HuH-7 (cell line): ENCODE data around the gene COL23A1.

Source experiments
- DNase-seq: peaks from one replicate; pipeline ENCODE4 v3.0.0; 2011; ENCODE audit warnings: low spot score

Gene COL23A1

DNA sequence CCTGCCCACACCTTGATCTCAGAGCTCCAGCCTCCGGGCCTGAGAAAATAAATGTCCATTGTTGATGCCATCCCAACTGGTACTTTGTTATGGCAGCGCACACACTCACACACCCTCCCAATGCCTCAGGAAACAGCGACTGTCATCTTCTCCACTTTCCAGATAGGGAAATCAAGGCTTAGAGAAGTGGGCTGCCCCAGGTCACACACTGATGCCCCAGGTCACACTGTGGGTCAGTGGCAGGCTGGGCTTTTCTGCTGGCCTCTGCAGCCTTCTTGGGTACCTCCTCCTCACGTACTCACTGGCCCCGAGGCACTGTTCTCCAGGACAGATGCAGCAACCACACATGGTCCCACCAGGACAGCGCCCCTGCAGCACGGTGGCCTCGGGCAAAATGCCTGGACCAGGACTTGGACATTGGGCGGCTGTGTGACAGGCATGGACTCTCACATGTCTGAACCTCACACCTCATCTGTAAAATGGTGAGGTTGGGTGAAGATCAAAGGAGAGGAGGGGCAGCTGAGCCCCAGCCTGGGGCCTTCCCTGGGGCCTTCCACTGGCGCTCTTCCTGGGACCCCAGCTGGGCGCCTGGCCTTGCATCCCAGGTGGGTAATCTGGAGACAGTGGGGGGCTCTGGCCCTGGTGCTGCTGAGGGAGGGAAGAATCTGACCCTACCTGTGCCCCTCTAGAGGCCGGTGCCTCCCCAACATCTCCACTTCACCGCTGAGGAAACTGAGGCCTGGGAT lies 156.0 kb downstream of the COL23A1 start:
- no peak for DNase-seq

DNA sequence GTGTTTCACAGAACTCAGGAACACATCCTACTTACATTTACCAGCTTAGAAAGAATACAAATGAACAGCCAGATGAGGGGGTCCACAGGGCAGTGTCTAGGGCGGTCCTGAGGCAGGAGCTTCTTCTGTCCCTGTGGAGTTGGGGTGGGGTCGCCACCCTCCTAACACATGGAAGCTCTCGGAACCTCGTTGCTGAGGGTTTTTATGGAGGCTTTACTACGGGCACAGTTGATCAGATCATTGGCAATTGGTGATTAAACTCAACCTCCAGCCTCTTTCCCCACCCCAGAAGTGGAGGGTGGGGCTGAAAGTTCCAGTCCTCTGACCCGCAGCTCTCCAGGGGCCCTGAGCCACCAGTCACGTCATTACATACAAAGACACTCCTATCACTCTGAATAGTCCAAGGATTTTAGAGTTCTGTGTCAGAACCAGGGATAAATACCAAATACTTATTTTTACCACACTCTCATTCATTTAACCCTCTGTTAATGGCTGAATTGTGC lies 156.9 kb downstream of the COL23A1 start:
- no peak for DNase-seq

DNA sequence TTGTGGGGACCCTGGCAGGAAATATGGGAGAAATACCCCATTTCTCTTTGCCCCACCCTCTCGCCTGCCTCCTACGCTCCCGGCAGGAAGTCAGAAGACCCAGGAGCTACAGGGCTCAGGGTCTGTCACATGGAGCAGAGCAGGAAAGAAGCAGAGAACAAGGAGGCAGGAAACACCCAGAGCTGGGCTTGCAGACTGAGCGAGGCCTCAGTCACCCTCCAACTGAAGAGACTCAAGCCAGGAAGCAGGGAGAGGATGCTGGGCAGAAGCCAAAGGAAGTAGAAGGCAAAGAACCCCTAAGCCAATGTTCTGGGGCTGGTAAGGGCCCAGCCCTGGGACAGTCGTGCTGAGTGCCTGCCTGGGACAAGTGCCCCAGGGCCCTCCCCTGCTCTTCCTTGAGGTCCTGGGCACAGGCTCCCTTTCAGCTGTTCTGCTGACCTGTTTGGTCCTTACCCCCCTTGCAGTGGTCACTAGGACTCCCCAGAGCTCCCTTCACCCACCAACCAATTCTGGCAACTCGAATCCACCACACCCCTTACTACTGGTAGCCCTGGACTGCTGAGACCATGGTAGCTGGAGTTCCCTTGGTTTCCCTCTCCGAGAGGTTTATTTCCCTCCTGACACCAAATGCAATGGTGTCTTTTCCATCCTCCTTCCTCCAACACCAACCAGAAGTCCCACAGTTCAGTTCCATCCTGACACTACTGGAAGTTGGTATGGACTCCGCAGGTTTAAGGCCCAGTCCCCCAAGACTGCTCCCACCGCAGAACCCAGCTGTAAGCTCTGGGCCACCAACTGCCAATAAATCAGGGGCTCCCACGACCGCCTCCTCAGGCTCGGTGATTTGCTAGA lies 157.5 kb downstream of the COL23A1 start:
- DNase-seq, result no peak

DNA sequence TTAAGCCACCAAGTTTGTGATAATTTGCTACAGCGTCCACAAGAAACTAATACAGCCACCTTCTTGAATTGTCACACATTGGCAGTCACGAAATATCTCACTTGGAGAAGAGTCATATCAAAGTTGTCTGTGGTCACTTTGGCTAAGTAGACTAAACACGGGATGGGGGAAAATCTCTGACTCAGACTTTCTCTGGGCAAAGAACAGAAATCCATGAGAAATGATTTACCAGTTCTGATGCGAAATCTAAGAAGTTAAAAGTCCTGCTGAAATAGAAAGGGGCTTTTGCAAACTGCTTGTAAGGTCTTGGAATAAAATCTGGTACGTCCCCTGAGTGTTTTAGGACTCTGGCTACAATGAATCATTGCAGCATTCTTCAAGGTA lies 158.4 kb downstream of the COL23A1 start:
- no peak for DNase-seq

DNA sequence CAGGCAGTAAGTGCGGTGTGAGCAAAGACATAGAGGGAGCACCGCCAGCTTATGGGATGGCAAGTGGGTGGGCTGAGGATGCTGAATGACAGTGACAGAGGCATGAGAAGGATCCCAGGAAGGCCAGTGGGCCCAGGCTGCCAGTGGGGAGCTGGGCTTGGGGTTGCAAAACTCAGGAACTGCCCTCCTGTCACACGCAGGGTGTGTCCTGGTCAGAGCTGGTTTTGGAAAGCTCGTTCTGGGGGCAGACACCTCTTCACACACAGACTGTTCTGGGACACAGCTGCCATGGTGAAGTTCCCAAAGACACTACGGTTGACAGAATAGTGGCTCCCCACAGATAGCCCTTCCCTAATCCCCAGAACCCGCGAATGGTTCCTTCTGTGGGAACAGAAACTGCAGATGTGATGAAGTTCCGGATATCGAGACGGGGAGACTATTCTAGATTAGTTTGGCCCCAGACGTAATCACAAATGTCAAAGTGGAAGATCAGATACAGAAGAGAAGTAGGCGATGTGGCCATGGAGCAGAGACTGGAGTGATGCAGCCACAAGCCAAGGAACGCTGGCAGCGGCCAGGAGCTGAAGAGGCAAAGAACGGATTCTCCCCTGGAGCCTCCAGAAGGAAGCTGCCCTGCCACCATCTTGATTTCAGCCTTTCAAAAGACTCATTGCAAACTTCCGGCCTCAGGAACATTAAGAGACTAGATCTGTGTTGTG lies 159.0 kb downstream of the COL23A1 start:
- no peak for DNase-seq

DNA sequence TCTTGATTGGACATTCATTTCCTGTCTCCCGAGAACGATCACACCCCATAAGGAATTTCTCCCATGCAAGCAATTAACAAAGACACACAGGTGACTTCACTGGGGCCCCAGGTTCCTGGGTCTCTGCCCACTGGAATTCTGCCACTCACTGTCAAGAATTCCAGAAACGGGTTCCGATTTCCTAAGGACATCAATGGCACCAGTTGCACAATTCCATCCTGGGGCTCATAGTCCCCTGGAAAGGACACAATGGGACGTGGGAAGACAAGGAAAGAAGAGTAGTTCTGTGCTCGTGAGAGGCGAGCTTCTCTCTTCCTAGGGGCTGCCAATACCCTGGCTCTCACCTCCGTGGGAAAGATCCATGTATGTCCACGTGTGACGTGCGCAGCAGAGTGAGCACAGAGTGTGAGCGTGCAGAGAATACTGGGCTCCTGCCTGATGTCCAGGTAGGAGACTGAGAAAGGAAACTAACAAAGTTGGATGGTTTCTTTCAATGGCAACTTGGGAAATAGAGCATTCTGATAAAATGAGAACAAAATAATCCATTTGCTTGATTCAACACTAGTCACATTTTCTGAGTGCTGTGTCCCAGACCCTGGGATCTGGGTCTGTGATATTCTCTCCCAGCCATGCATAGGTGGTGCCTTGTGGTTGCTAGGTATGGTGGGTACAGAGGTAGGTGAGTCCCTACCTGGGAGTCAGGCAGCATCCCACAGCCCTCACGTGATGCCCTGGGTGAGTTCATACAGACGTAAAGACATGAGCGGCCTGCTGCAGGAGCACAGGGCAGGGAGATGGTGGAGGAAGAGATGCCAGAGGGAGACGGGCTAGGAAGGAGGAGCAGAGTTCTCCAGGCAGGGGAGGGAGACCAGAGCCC lies 159.8 kb downstream of the COL23A1 start:
- DNase-seq, result no peak

DNA sequence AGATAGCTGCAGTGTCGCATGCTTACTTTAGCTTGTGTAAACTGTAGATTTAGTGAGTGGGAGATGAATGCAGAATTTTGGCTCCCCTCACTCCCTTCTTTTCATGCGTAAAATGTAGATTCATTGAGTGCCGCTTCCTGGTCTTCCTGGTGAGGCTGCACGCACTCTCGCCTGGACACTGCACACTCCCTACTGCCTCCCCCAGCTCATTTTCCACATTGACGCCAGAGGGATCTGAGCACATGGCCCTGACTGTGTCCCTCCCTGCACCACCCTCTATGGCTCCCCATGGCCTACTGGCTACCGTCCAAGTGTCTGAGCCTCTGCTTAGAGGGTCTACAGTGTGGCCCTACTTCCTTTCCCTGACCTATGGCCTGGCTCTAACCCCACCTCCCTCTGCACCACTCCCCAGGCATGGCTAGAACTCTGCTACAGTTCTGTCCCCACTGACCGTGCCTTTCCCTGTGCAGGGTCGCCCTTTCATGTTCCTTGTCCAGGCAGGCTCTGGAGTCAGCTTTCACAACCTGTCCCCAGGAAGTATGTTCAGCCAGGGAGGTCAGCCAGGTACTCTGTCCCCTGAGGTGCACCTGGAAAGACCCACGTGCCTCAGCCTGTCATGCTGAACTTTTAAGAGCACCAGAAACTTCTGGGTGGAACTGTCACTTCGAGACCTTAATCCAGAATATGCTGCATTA lies 160.6 kb downstream of the COL23A1 start:
- DNase-seq, result no peak

DNA sequence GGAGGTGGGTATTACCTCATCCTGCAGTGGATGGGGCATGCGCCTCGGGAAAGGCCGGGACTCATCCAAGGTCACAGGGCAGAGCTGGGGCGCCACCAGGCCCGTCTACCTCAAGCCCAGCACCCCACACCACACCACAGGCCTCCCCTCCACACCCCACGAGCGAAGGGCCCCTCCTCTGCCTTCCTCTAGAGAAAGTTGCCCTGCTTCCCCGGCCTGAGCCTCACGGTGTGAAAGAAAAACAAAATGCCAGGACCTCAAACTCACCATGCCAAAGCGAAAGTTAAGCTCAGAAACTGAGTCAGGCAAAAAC lies 161.1 kb downstream of the COL23A1 start:
- DNase-seq, result no peak

DNA sequence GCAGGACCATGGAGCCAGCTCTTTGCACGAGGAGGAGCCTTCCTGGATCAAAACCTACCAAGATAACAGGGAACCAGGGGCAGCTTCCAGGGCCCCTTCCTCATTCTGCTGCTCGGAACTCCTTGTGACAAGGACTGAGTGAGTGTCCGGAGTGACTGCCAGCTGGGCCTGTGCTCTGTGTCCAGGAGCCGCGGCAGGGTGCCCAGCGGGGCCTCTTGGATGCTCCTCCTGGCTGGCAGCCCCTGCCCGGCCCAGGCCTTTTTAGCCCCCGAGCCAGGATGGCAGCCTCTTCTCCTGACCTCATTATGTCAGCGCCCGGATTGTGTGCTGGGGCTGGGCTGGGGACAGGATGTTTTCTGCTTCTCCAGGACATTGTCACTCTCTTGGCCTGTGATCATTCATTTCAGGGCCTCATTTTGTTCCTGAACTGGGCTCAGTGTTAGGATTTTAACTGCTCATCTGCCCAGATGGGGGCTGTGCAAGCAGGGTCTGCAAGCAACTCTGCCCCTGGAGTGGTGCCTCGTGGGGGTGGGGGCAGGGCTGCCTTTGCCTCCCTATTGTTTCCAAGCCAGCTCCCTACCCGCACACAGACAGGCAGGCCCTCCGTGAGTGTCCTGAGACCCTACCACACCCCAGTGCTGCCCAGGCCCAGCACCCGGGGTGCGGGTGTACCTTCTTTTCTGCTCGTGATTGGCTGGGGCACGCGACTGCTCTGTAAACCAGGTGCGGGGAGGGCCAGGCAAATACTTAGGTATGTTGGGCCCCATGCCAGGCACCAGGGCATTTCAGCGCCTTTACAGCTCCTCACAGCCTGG lies 161.6 kb downstream of the COL23A1 start:
- no peak for DNase-seq

DNA sequence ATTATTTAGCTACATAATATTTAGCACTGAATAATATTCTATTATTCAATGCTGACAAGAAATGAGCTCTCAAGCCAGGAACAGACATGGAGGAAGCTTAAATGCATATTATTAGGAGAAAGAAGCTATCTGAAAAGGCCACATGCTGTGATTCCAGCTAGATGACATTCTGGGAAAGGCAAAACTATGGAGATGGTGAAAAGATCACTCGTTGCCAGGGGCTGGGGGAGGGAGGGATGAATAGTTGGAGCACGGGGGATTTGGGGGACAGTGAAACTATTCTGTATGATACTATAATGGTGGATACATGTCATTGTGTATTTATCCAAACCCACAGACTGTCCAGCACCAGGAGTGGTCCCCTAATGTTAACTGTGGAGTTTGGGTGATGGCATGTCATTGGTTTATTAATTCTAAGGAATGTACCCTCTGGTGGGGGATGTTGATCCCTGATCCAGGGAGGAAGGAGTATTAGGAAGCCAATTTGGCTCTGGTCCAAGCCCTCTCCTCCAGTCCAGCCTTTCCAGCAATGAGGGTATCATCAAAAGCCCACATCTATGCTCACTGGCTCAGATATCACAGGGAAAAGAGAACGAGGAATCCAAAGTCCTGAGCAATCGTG lies 162.5 kb downstream of the COL23A1 start:
- no peak for DNase-seq

DNA sequence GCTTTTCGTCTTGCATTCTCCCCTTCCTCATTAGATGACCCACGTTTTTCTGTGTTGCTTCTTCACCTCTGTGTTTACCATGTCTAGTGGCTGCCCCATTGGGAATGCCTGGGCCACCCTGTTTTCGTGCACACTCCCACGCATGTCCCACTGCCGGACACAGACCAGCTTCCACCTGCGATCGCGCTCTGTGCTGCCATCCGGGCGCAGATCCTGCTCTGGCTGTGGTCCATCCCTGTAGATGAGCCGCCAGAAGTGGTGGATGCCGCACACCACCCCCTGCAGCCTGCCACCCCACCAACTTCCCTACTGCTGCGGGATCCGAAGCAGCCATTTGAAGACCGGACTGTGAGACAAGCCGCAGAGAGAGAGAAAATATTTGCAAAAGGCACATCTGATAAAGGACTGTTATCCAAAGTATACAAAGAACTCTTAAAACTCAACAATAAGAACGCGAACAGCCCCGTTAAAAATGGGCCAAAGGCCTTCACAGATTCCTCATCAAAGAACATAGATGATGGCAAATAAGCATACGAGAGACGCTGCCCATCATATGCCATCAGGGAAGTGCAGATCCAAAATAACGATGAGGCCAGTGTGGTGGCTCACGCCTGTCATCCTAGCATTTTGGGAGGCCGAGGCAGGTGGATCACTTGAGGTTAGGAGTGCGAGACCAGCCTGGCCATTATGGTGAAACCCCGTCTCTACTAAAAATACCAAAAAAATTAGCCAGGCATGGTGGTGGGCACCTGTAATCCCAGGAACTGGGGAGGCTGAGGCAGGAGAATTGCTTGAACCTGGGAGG lies 163.7 kb downstream of the COL23A1 start:
- no peak for DNase-seq

DNA sequence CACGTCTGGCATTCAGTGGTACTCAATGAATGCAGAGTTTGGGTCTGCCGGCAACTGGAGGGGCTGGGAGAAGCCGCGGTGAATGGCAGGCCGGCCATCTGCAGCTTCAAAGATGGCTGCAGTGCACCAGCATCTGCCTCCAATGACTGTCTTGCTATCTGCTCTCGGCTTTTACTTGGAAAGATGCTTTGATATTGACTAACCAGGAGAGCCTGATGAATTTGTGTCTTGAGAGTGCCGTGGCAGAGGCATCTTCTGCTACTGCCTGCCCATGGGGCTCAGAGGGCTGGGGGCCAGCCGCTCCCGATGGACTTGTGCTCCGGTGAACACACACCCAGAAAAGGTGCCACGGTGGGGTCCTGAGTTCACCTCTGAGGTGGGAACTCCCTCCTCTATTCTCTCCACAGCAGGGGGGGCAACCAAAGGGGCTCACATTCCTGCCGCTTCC lies 164.5 kb downstream of the COL23A1 start:
- DNase-seq, result no peak

DNA sequence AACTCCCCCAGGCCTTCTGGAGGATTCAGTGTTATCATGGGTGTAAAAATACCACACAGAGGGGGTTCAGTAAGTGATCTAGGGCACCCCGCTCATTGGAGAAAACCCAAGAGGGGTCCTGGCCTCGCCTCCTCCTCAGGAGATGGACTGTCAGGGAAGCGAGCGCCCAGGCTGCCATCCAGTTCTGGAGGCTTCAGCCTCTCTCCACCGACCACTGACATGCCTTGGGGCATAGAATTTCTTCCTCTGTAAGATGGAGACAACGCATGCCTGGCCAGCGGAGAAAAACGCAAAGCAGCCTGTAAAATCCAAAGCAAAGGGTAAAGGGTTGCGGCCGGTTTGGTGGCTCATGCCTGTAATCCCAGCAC lies 165.4 kb downstream of the COL23A1 start:
- no peak for DNase-seq

DNA sequence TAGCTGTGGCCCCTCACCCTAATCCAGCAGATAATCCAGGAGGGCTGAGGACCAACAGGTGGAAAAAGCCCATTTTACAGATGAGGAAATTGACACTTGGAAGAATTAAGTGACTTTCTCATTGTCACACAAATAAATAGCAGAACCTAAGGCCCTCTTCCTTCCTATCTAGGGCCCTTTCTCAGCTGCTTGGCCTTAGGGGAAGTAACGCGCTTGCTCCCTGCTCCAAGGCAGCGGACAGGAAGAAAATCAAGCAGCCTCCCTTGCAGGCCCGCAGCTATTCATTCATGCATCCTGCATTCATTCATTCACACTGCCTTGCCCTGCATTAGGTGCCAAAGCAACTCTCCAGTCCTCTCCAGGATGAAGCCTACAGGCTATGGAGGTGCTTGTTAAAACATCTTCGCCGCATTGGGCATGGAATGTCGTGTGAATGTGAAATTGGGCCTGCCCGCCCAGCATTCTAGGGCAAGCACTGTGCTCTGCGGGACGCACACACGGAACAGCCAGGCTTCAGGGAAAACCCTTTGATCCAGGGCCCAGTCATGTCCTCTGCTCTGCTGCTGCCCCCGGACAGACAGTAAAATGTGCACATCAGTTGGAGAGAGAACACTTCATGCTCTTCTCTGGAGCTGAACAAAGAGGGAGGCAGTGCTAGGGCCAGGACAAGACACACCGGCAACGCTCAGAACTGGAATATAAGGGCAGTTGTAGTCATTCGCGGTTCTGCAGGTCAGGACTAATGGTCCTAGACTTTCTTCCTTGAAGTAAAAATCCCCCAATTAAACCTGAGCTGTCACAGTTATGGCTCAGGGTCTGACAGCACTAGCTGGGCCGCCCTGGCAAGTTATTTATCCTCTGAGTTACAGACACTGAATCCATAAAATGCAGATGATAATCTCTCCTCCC lies 166.0 kb downstream of the COL23A1 start:
- DNase-seq, result no peak

DNA sequence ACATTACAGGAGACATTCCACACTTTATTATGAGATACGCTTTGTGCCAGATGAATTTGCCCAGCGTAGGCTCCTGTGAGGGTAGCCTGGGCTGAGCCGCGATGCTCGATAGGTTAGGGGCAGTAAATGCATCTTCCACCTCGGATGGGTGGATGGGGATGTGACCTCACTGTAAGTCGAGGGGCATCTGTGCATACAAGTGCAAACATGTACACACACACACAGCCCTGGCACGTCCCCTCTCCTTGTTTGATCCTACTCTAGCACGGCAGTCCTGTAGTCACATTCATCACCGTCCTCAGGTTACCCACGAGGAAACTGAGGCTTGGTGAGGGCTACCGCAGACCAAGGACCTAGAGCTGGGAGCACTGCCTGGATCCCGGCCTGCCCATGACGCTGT lies 166.8 kb downstream of the COL23A1 start:
- DNase-seq, result no peak

DNA sequence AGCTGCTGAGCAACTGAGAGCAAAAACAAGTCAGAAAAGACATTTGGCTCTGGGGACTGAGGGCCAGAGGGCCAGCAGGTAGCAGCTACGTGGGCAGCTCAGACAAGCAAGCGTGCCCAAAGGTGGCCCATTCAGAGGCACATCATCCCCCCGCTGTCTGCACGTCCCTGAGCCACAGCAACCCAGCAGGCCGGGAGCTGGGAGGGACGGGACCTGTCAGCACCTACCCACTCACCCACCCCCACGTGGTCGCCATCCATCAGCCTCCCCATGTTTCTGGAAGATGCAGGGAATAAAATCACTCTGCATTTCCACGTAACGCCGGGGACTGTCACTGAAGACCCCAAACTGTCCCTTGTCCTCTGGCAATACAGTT lies 167.8 kb downstream of the COL23A1 start:
- no peak for DNase-seq

DNA sequence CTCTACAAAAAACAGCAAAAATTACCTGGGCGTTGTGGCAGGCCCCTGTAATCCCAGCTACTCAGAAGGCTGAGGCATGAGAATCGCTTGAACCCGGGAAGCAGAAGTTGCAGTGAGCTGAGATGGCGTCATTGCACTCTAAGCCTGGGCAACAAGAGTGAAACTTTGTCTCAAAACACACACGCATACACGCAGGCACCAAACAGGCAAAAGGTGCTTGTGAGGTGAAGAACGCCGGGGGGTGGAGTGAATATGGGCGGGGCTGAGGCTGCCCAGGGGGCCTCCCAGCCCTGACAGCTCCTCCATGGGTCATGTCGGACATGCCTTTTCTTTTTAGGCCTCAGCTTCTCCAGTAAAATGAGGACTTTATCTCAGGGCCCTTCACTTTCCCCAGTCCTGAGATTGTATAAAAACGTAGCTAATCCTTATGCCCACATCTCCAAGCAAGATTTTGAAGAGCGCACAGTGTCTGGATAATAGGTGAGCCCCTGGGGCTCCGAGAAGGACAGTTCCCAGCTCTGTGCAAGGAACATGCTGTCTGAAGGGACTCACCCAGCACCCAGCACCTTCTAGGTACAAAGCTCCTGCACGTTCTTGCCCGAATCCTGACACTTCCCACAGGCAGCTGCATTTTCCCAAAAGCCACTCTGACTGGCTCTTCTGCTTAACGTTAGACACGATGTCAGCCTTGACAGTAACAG lies 168.3 kb downstream of the COL23A1 start:
- no peak for DNase-seq
